ENCODE results near the gene THAP3.
"Not testable (repeated sequence)": the region's sequence is repeated elsewhere in the genome, so short reads cannot be mapped to it uniquely, and the experiment has no call there.

The THAP3 gene

GRCh38 chr1:6591644-6592043 lies 33.0 kb upstream of the THAP3 start:
- DNase-seq = no peak

GRCh38 chr1:6592441-6592840 lies 32.2 kb upstream of the THAP3 start:
- DNase-seq = no peak

- DNase-seq = no peak
These were observed 31.6 kb upstream of the THAP3 start for GRCh38 chr1:6592865-6593593.

- no peak for DNase-seq
These were observed 30.9 kb upstream of the THAP3 start for GRCh38 chr1:6593810-6594209.

GRCh38 chr1:6594977-6595740 lies 29.5 kb upstream of the THAP3 start:
- no peak for DNase-seq

- no peak for DNase-seq
These were observed 28.3 kb upstream of the THAP3 start for GRCh38 chr1:6596351-6596750.

GRCh38 chr1:6596886-6597776 lies 27.5 kb upstream of the THAP3 start:
- no peak for DNase-seq

- DNase-seq = no peak
These were observed 26.9 kb upstream of the THAP3 start for GRCh38 chr1:6597777-6598131.

- DNase-seq = peak; percentile 63
These were observed 25.3 kb upstream of the THAP3 start for GRCh38 chr1:6599141-6599975.

- not testable (repeated sequence) for DNase-seq
These were observed 24.7 kb upstream of the THAP3 start for GRCh38 chr1:6599991-6600390.

GRCh38 chr1:6600410-6601048 lies 24.1 kb upstream of the THAP3 start:
- DNase-seq = no peak

GRCh38 chr1:6601049-6601922 lies 23.4 kb upstream of the THAP3 start:
- peak; percentile 80 for DNase-seq

- DNase-seq = no peak
These were observed 22.6 kb upstream of the THAP3 start for GRCh38 chr1:6601923-6602668.

- peak; percentile 85 for DNase-seq
These were observed 21.9 kb upstream of the THAP3 start, which contains the start of gene KLHL21 for GRCh38 chr1:6602669-6603237. Gene KLHL21, minus strand, starts transcription at chr1:6602869. Its CDS starts 52 bp downstream, at chr1:6602817.

GRCh38 chr1:6603238-6603914 lies 21.3 kb upstream of the THAP3 start:
- peak; percentile 72 for DNase-seq

GRCh38 chr1:6603915-6604558 lies 20.6 kb upstream of the THAP3 start:
- no peak for DNase-seq

GRCh38 chr1:6612641-6613360 lies 11.9 kb upstream of the THAP3 start:
- peak; percentile 5 for DNase-seq

Measured in CD4-positive, alpha-beta T cell treated with Interleukin-17A for 1 hour (primary cell).